BLaER1 treated with 17β-estradiol and CSF1 and Interleukin-3, amounts not matched to agents 10 nM and 100 nM (cell line): Measurements from ENCODE around the gene LSS.
"Not testable (repeated sequence)": the region's sequence is repeated elsewhere in the genome, so short reads cannot be mapped to it uniquely, and the experiment has no call there.

Source experiments
- H3K27ac ChIP-seq, 11 experiments: shearing (Covaris generic); formaldehyde crosslinking; 2 replicates each; pipeline ENCODE4 v1.8.1; 2022
- H3K27me3 ChIP-seq, 11 experiments: shearing (Covaris generic); formaldehyde crosslinking; 2 replicates each; pipeline ENCODE4 v1.8.1; 2022
- H3K36me3 ChIP-seq, 11 experiments: shearing (Covaris generic); formaldehyde crosslinking; 2 replicates each; pipeline ENCODE4 v1.8.1; 2022
- H3K4me1 ChIP-seq, 10 experiments: shearing (Covaris generic); formaldehyde crosslinking; 2 replicates each; pipeline ENCODE4 v1.8.1; 2022
- H3K4me2 ChIP-seq, 11 experiments: shearing (Covaris generic); formaldehyde crosslinking; 2 replicates each; pipeline ENCODE4 v1.8.1; 2022
- H3K4me3 ChIP-seq, 10 experiments: shearing (Covaris generic); formaldehyde crosslinking; 2 replicates each; pipeline ENCODE4 v1.8.1; 2022
- H3K9ac ChIP-seq, 11 experiments: shearing (Covaris generic); formaldehyde crosslinking; 2 replicates each; pipeline ENCODE4 v1.8.1; 2022
- H3K9me3 ChIP-seq, 11 experiments: shearing (Covaris generic); formaldehyde crosslinking; replicated peaks in 1 of 11; 2 replicates each; pipeline ENCODE4 v1.8.1; 2022
- H4K20me1 ChIP-seq, 11 experiments: shearing (Covaris generic); formaldehyde crosslinking; 2 replicates each; pipeline ENCODE4 v1.8.1; 2022
- Cebpa-rat ChIP-seq, 11 experiments: shearing (Covaris generic); IDR thresholded peaks; 2 replicates each; pipeline ENCODE4 v1.8.1; 2022

The LSS gene

DNA sequence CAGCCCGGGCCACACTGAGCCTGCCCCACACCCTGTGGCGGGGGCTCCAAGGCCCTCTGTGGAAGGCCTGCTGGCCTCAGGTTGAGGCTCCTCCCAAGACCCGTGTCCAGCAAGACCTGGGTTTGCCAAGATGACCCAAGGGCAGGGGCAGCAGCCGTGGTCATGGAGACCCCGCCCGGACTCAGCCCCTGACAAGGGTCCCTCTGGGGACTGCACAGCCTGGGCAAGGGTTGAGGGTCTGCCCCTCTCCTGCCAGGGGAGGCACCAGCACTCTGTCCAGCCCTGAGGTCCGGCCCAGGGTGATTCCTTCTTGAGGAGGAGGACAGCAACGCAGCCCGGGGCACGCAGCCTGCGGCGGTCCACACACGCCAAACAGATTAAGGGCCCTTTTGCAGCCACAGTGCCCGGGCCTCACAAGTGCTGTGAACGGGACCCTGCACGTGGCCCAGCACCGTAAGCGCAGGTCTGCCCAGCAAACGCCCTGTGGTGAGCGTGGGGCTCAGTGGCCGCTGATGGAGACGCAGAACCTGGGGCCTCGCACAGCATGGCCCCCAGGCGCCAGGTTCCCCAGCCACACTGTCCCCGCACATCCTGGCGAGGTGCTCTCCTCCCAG, 47.7 kb downstream of the LSS start:
- Histone ChIP-seq H3K9me3 (peaks cover 12 to 21% (median 19%) of the 10 kb centered on the region in 11 experiments), H3K4me3 (no peak overlapping the region), H3K27ac (peak overlapping the region in 5 of 11 experiments; percentile 2 to 32 (median 29); a peak in 5 of 22 replicates), H3K36me3 (no peaks in the 10 kb centered on the region), H3K27me3 (peaks cover 4 to 17% (median 10%) of the 10 kb centered on the region in 11 experiments; a peak in 14 of 22 replicates), H3K4me2 (peak overlapping the region in 4 of 11 experiments; percentile 7 to 53 (median 26); a peak in 3 of 22 replicates), H3K9ac (no peak overlapping the region; a peak in 1 of 22 replicates), H3K4me1 (peaks cover 8 to 21% (median 14%) of the 10 kb centered on the region in 10 experiments; a peak in 16 of 20 replicates), H4K20me1 (peaks cover 0 to 8% (median 0%) of the 10 kb centered on the region in 11 experiments; a peak in 3 of 22 replicates)
- no peak for TF ChIP-seq Cebpa-rat (IDR thresholded peaks at IDR 0.05)

DNA sequence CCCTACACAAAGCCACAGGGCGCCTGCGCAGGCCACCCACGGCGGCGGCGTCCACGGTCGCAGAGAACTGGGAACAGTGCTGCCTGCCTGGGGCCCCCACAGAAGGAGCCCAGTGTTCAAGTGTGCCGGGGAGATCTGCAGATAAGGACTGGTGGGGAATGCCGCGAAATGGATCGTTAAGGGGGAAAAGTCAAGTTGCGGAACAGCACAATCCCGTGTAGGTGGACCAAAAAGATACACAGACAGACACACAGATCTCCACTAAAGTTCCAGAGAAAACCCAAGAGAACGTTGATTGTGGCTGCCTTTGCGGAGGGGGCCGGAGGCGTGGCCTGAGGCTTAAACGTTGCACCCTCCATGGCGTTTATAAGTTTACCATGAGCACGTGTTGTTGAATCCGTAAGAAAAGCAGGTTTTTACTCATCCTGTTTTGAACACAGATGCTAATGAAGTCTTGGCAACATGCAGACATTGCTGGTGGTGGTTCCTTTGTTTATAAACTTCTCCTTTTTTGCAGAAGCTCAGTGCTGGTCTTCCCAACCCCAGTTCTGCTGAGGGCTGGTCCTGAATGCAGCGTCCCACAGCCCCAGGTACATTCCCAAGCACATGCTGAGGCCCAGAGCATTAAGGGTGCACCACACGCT, 48.4 kb downstream of the LSS start:
- peak overlapping the region in 5 of 11 experiments; percentile 2 to 32 (median 29); a peak in 6 of 22 replicates for H3K27ac ChIP-seq

DNA sequence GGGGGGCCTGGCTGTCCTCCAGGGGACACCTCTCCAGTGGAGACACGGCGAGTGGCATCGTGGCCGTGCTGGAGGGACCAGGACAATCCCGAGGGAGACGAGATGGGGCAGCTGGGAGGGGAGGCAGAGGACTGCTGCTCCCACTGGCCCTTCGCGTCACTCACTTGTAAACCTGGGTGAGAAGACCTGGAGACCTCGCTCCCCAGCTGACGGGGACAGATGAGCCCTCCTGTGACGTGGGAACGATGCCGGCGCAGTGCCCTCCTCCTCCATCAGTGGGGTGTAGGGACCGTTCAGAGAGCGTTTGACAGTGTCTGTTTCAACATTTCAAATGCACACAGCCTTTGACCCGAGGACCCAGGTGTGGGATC, 48.9 kb downstream of the LSS start:
- Histone ChIP-seq H3K27ac (peak overlapping the region in 2 of 11 experiments; percentile 29 to 32; a peak in 2 of 22 replicates), H3K9me3 (peaks cover 24 to 33% (median 28%) of the 10 kb centered on the region in 11 experiments), H3K36me3 (no peaks in the 10 kb centered on the region), H3K4me1 (peaks cover 0 to 21% (median 12%) of the 10 kb centered on the region in 10 experiments; a peak in 13 of 20 replicates), H3K4me3 (no peak overlapping the region), H4K20me1 (peaks cover 0 to 8% (median 0%) of the 10 kb centered on the region in 11 experiments; a peak in 3 of 22 replicates), H3K4me2 (no peak overlapping the region), H3K9ac (no peak overlapping the region), H3K27me3 (peaks cover under 1 to 10% (median 8%) of the 10 kb centered on the region in 11 experiments; a peak in 14 of 22 replicates)
- no peak for TF ChIP-seq Cebpa-rat (IDR thresholded peaks at IDR 0.05)

More for the DNA sequence above, 48.4 kb downstream of the LSS start:
- peaks cover 19 to 28% (median 24%) of the 10 kb centered on the region in 11 experiments for H3K9me3 ChIP-seq
- H3K36me3 ChIP-seq = no peaks in the 10 kb centered on the region
- peaks cover 2 to 21% (median 12%) of the 10 kb centered on the region in 10 experiments; a peak in 16 of 20 replicates for H3K4me1 ChIP-seq
- peak overlapping the region in 4 of 11 experiments; percentile 7 to 53 (median 26); a peak in 3 of 22 replicates for H3K4me2 ChIP-seq
- no peak overlapping the region for H3K4me3 ChIP-seq
- peaks cover 4 to 15% (median 10%) of the 10 kb centered on the region in 11 experiments; a peak in 14 of 22 replicates for H3K27me3 ChIP-seq
- TF ChIP-seq Cebpa-rat (IDR thresholded peaks at IDR 0.05) = no peak
- no peak overlapping the region; a peak in 1 of 22 replicates for H3K9ac ChIP-seq
- H4K20me1 ChIP-seq = peaks cover 0 to 8% (median 0%) of the 10 kb centered on the region in 11 experiments; a peak in 3 of 22 replicates

DNA sequence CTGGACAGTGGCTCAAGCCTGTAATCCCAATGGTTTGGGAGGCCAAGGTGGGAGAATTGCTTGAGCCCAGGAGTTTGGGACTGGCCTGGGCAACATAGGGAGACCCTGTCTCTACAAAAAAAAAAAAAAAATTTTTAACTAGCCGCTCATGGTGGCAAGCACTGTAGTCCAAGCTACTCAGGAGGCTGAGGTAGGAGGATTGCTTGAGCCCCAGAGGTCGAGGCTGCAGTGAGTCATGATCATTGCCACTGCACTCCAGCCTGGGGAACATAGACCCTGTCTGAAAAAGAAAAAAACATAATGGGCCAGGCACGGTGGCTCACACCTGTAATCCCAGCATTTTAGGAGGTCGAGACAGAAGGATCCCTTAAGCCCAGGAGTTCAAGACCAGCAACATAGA, 49.6 kb downstream of the LSS start:
- Histone ChIP-seq H3K9ac (no peak overlapping the region), H3K27ac (no peak overlapping the region), H3K4me3 (no peak overlapping the region), H3K4me2 (no peak overlapping the region), H3K9me3 (peaks cover 31 to 40% (median 36%) of the 10 kb centered on the region in 11 experiments), H4K20me1 (peaks cover 0 to 8% (median 0%) of the 10 kb centered on the region in 11 experiments; a peak in 3 of 22 replicates), H3K36me3 (no peaks in the 10 kb centered on the region), H3K27me3 (peaks cover 0 to 3% (median under 1%) of the 10 kb centered on the region in 11 experiments; a peak in 8 of 22 replicates), H3K4me1 (peaks cover 0 to 21% (median 11%) of the 10 kb centered on the region in 10 experiments; a peak in 13 of 20 replicates)
- TF ChIP-seq Cebpa-rat (IDR thresholded peaks at IDR 0.05) = no peak

DNA sequence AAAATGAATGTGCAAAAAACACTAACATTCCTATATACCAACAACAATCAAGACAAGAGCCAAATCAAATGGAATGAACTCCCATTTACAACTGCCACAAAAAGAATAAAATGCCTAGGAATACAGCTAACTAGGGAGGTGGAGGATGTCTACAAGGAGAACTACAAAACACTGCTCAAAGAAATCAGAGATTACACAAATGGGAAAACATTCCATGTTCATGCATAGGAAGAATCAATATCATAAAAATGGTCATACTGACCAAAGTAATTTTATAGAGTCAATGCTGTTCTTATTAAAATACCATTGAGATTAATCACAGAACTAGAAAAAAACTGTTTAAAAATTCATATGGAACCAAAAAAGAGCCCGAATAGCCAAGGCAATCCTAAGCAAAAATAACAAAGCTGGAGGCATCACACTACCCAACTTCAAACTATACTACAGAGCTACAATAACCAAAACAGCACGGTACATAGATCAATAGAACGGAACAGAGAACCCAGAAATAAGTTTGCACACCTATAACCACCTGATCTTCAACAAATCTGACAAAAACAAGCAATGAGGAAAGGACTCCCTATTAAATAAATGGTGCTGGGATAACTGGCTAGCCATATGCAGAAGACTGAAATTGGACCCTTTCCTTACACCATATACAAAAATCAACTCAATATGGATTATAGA, 52.0 kb downstream of the LSS start:
- H3K27ac ChIP-seq, H3K4me3 ChIP-seq, H3K9ac ChIP-seq, H3K36me3 ChIP-seq, H4K20me1 ChIP-seq, H3K4me2 ChIP-seq, H3K27me3 ChIP-seq: not testable (repeated sequence)
- Histone ChIP-seq H3K4me1 (peaks cover 0 to 12% (median 8%) of the 10 kb centered on the region in 10 experiments; a peak in 9 of 20 replicates), H3K9me3 (peaks cover 43 to 56% (median 49%) of the 10 kb centered on the region in 11 experiments)

DNA sequence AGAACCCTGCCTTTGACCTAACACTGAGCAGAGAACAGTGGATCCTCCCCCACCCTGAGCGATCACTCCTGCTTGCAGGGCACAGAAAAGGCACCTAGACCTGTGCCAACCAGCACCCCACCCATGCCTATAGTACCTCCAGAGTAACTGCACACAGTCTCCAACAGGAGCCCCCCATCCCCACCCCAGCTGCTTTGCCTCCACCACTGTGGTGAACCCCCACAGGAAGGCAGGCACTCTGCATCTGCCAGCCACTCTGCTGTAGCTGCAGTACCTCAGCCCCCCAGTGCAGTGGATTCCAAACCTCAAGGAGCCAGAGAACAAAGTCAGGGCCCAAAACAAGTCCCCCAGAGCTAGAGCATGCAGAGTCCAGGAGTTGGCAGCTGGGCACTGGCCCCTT, 55.0 kb downstream of the LSS start:
- 0 out of 20 replicates have a peak, but pooled peaks cover 0 to 5% (median 0%) of the 10 kb centered on the region in 10 experiments for H3K4me1 ChIP-seq
- no peaks in the 10 kb centered on the region for H3K36me3 ChIP-seq
- H3K27me3 ChIP-seq = no peaks in the 10 kb centered on the region
- no peak for TF ChIP-seq Cebpa-rat (IDR thresholded peaks at IDR 0.05)
- peaks cover 0 to 6% (median 0%) of the 10 kb centered on the region in 11 experiments; a peak in 2 of 22 replicates for H4K20me1 ChIP-seq
- peaks cover 43 to 56% (median 49%) of the 10 kb centered on the region in 11 experiments for H3K9me3 ChIP-seq
- no peak overlapping the region for H3K4me2 ChIP-seq
- H3K9ac ChIP-seq = no peak overlapping the region
- no peak overlapping the region for H3K4me3 ChIP-seq
- no peak overlapping the region for H3K27ac ChIP-seq

DNA sequence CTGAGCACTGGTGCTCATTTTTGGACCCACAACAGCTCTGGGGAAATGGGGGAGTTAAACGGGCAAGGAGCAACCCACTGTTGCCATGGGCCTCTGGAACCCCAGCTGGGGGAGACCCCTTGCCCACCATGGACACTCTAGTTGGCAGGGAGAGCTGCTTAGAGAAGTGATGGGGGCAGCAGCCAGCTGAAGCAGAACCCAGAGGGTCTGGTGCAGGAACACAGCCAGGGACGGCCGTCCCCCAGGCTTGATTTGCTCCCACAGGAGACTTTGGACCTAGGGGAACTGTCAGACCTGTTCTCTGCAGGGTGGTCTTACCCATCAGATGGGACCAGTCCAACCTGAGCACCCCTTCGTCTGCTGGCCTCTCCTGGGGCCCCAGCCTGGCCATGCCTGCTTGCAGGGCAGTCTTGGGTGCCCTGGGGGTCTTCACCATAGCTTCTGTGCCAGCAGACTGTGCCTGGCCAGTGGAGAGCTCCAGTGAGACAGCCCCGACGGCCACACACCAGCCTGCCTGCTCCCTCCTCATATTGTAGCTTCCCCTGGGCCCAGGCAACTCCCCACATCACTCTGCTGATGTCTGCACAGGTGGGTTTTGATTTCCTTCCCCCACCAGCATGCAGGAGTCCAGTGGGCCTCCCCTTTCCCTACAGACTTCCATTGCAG, 55.6 kb downstream of the LSS start:
- no peak overlapping the region for H3K4me3 ChIP-seq
- no peak overlapping the region for H3K27ac ChIP-seq
- H3K4me1 ChIP-seq = 0 out of 20 replicates have a peak, but pooled peaks cover 0 to 5% (median 0%) of the 10 kb centered on the region in 10 experiments
- H3K9me3 ChIP-seq = peaks cover 43 to 56% (median 49%) of the 10 kb centered on the region in 11 experiments
- no peaks in the 10 kb centered on the region for H3K27me3 ChIP-seq
- H3K9ac ChIP-seq = no peak overlapping the region
- peaks cover 0 to 11% (median 0%) of the 10 kb centered on the region in 11 experiments; a peak in 3 of 22 replicates for H4K20me1 ChIP-seq
- no peaks in the 10 kb centered on the region for H3K36me3 ChIP-seq
- no peak overlapping the region for H3K4me2 ChIP-seq
- no peak for TF ChIP-seq Cebpa-rat (IDR thresholded peaks at IDR 0.05)
